Body of pancreas (tissue), 4 donors: ENCODE data around the gene CAMK2A.

Experiments used
- CTCF ChIP-seq, 7 experiments: fragments of 450-650 bp in 4 of 7; fragments of 200-600 bp in 3 of 7; sonication (generic) in 3 of 7; IDR thresholded peaks; one replicate each; pipeline ENCODE4 v1.5.1; 2016 to 2019; ENCODE audit warnings: antibody characterized with exemption in 7 of 7
- POLR2A ChIP-seq, 3 donors: fragments of 450-650 bp; IDR thresholded peaks; one replicate each; pipeline ENCODE4 v1.6.1; 2016; ENCODE audit warnings: antibody characterized with exemption in 3 of 3, mild to moderate bottlenecking in 2 of 3

- TF ChIP-seq CTCF (IDR thresholded peaks at IDR 0.05) (no peak), POLR2A (IDR thresholded peaks at IDR 0.05) (no peak)
Measured at GRCh38 chr5:150190987-150191386, 98.6 kb downstream of the CAMK2A start.
